GM12875 (cell line): Measurements from ENCODE around the gene CSNK1A1.

Experiments
- H3K4me3 ChIP-seq: one replicate; pipeline ENCODE4 v1.5.1; 2011; ENCODE audit warnings: low read depth, low read length, control low read depth
- TF ChIP-seq, protein P1 (sequence below): IDR thresholded peaks from 2 replicates; pipeline ENCODE4 v1.5.1; 2011; ENCODE audit warnings: low read depth, mild to moderate bottlenecking, control low read depth, inconsistent platforms, low read length, moderate library complexity, borderline replicate concordance; ENCODE audit not compliant: insufficient read depth

Gene CSNK1A1

DNA sequence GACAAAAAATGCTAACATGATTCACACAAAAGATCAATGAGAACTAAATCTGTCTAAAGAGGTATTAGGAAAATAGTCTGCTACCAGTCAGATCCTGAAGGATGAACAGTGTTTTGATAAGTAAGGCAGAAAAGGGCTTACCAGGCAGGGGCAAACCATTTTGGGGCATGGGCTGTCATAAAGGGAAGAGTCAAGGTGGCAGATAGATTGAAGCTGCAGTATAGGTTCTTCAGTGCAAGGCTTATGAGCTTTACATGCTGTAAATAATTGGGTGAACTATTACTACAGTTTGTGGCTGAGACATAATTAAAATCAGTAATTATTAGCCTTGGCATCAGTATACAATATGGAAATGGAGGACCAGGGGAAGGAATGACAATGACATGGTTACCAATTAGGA lies 21.8 kb downstream of the CSNK1A1 start:
- TF ChIP-seq, protein P1, sequence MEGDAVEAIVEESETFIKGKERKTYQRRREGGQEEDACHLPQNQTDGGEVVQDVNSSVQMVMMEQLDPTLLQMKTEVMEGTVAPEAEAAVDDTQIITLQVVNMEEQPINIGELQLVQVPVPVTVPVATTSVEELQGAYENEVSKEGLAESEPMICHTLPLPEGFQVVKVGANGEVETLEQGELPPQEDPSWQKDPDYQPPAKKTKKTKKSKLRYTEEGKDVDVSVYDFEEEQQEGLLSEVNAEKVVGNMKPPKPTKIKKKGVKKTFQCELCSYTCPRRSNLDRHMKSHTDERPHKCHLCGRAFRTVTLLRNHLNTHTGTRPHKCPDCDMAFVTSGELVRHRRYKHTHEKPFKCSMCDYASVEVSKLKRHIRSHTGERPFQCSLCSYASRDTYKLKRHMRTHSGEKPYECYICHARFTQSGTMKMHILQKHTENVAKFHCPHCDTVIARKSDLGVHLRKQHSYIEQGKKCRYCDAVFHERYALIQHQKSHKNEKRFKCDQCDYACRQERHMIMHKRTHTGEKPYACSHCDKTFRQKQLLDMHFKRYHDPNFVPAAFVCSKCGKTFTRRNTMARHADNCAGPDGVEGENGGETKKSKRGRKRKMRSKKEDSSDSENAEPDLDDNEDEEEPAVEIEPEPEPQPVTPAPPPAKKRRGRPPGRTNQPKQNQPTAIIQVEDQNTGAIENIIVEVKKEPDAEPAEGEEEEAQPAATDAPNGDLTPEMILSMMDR: no peak

DNA sequence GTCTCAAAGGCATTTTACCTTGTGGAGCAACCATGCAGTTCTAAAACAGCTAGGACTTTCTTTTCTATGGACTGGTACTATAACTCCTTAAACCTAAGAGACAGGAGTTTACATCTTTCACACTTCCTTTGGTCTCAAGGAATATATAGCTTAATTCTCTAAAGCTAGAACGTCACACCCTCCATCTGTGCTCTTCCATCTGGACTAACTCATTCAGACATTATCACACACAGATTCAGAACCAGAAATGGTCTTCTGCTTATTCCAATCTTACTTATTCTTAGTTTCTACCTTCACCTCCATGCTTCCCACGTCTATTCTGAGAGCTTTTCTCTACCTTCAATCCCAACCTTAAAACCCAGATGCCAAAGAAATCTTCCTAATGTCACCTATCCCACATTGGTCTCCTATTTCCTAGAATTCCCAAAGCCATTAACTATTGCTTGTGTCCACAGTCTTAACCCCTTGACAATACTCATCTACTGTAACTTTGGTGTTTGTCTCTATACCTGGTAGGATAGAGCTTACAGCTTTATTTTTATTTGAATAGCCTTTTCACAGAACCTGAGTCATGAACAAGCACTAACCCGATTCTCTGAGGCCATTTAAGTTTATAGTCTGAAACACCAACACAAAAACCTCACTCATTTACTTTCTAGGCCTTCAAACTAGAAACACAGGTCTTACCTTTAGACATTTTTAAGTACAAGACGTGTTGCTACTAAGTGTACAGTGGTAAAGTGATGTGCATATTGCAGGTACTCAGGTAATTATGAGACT lies 22.8 kb downstream of the CSNK1A1 start:
- no peak overlapping the region for H3K4me3 ChIP-seq
- TF ChIP-seq, protein P1: no peak

More for the DNA sequence above, 21.8 kb downstream of the CSNK1A1 start:
- H3K4me3 ChIP-seq: no peak overlapping the region

GRCh38 chr5:149526845-149527590 lies 24.2 kb downstream of the CSNK1A1 start:
- H3K4me3 ChIP-seq: no peak overlapping the region
- TF ChIP-seq, protein P1: no peak

DNA sequence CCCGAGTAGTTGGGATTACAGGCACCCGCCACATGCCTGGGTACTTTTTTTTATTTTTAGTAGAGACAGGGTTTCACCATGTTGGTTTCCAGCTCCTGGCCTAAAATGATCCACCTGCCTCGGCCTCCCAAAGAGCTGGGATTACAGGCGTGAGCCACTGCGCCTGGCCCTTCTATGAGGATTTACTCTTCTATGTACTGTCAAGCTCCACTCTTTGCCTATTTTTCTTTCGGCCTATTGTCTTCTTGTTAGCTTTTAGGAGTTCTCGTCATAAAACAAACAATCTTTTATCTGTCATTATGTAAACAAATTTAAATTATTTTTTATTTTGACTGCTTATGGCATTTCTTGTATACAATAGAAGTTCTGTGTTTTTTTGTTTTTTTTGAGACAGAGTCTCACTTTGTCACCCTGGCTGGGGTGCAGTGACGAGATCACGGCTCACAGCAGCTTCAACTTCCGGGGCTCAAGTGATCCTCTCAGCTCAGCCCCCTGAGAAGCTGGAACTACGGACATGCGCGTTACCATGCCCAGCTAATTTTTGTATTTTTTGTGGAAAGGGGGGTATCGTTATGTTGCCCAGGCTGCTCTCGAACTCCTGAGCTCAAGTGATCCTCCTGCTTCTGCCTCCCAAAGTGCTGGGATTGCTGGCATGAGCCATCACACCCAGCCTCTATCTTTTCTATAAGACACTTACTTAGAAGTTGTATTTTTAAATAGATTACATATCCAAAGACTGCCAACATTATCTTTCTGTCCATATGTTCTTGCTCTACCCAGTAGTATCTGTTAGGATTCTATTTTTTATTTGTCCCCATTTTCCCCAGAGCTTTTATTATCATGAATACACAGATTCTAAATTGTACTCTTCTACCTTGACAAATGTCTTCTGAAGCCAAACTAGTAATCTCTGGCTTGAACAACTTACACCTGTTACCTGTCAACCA lies 29.2 kb downstream of the CSNK1A1 start:
- TF ChIP-seq, protein P1: no peak
- no peak overlapping the region for H3K4me3 ChIP-seq

- TF ChIP-seq, protein P1: no peak
- H3K4me3 ChIP-seq: no peak overlapping the region
Measured at GRCh38 chr5:149519601-149520000, 31.6 kb downstream of the CSNK1A1 start.

DNA sequence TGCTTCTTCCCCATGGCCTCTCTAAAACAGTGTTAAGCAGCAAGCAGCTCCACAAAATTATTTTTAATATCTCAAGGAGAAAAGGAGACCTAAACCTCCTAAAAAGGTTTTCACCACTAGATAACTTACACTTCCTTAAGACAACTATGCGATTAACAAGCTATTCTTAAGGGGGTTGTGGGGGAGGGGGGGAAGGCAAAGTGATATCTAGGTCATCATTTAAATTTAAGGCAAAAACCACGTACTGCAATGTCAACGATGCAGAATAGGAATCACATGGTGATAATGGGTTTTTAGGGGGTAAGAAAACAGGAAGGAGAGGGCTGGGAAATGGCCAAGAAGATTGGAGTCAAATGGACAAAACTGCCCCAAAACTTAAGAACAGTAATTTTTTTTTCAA lies 32.6 kb downstream of the CSNK1A1 start:
- TF ChIP-seq, protein P1: no peak
- H3K4me3 ChIP-seq: no peak overlapping the region
